GM19324 (cell line): ENCODE results near the gene ANLN.
"Not testable (repeated sequence)": the region's sequence is repeated elsewhere in the genome, so short reads cannot be mapped to it uniquely, and the experiment has no call there.

ENCODE experiments used
- ATAC-seq: cut with Tn5 transposase; IDR thresholded peaks from one replicate; pipeline ENCODE4 v1.9.1; 2021; ENCODE audit warnings: mild to moderate bottlenecking, moderate library complexity; ENCODE audit not compliant: unreplicated experiment, low FRiP score

The ANLN gene

GRCh38 chr7:36459236-36459960, 69.7 kb downstream of the ANLN start:
- ATAC-seq: no peak

- no peak for ATAC-seq
Measured at GRCh38 chr7:36460811-36461429, 71.3 kb downstream of the ANLN start.

- ATAC-seq: no peak
Measured at GRCh38 chr7:36462551-36463137, 73.0 kb downstream of the ANLN start.

- no peak for ATAC-seq
Measured at GRCh38 chr7:36464271-36464670, 74.6 kb downstream of the ANLN start.

- not testable (repeated sequence) for ATAC-seq
Measured at GRCh38 chr7:36466001-36466400, 76.3 kb downstream of the ANLN start.

GRCh38 chr7:36468370-36469101, 78.9 kb downstream of the ANLN start:
- ATAC-seq: no peak

GRCh38 chr7:36469236-36469635, 79.6 kb downstream of the ANLN start:
- ATAC-seq: no peak

GRCh38 chr7:36472141-36472729, 82.6 kb downstream of the ANLN start:
- ATAC-seq: no peak

GRCh38 chr7:36473454-36474282, 84.0 kb downstream of the ANLN start:
- no peak for ATAC-seq

- ATAC-seq: no peak
Measured at GRCh38 chr7:36474283-36475010, 84.8 kb downstream of the ANLN start.

- no peak for ATAC-seq
Measured at GRCh38 chr7:36475011-36475342, 85.3 kb downstream of the ANLN start.

GRCh38 chr7:36475381-36475780, 85.7 kb downstream of the ANLN start:
- ATAC-seq: no peak

- ATAC-seq: no peak
Measured at GRCh38 chr7:36478745-36479144, 89.1 kb downstream of the ANLN start.

- not testable (repeated sequence) for ATAC-seq
Measured at GRCh38 chr7:36483853-36484252, 94.2 kb downstream of the ANLN start.

- no peak for ATAC-seq
Measured at GRCh38 chr7:36484265-36484664, 94.6 kb downstream of the ANLN start.

- no peak for ATAC-seq
Measured at GRCh38 chr7:36486336-36486735, 96.7 kb downstream of the ANLN start.

GRCh38 chr7:36487756-36488336, 98.2 kb downstream of the ANLN start:
- ATAC-seq: no peak

- not testable (repeated sequence) for ATAC-seq
Measured at GRCh38 chr7:36488672-36489071, 99.0 kb downstream of the ANLN start.

GRCh38 chr7:36490419-36490830, 100.8 kb downstream of the ANLN start:
- no peak for ATAC-seq
